Right kidney (tissue), 1 donor: ENCODE measurements around the gene RAG1.

Source experiments
- DNase-seq: peaks from one replicate; pipeline ENCODE4 v3.0.0-alpha.2; 2016

RAG1 gene

GRCh38 chr11:36590513-36590912 lies 22.7 kb downstream of the RAG1 start:
- DNase-seq = no peak

- DNase-seq = no peak
Observed at GRCh38 chr11:36591433-36591832, 23.6 kb downstream of the RAG1 start.

GRCh38 chr11:36594316-36594989 lies 26.6 kb downstream of the RAG1 start, which contains the start of gene IFTAP:
TSS of gene IFTAP (plus strand) at chr11:36594502. CDS start at chr11:36610104, 15,602 bp downstream.
- DNase-seq = peak; percentile 90

- DNase-seq = no peak
Observed at GRCh38 chr11:36596880-36597279, 29.1 kb downstream of the RAG1 start.

- DNase-seq = no peak
Observed at GRCh38 chr11:36598051-36598450, 30.2 kb downstream of the RAG1 start, which contains the start of gene RAG2. TSS of gene RAG2 (minus strand) at chr11:36598236. CDS start at chr11:36594168, 4,068 bp downstream.

GRCh38 chr11:36600180-36600579 lies 32.4 kb downstream of the RAG1 start:
- no peak for DNase-seq

GRCh38 chr11:36601155-36601554 lies 33.3 kb downstream of the RAG1 start:
- DNase-seq = no peak

- no peak for DNase-seq
Observed at GRCh38 chr11:36602135-36602534, 34.3 kb downstream of the RAG1 start.

GRCh38 chr11:36605221-36606216 lies 37.7 kb downstream of the RAG1 start:
- DNase-seq = no peak

GRCh38 chr11:36608491-36609199 lies 40.8 kb downstream of the RAG1 start:
- DNase-seq = no peak

GRCh38 chr11:36609383-36609782 lies 41.6 kb downstream of the RAG1 start:
- no peak for DNase-seq

GRCh38 chr11:36615826-36616225 lies 48.0 kb downstream of the RAG1 start:
- no peak for DNase-seq

GRCh38 chr11:36617543-36618362 lies 49.9 kb downstream of the RAG1 start:
- DNase-seq = no peak

GRCh38 chr11:36618363-36619047 lies 50.7 kb downstream of the RAG1 start:
- DNase-seq = no peak

GRCh38 chr11:36619502-36619901 lies 51.7 kb downstream of the RAG1 start:
- DNase-seq = peak; percentile 37

- DNase-seq = no peak
Observed at GRCh38 chr11:36620246-36620645, 52.4 kb downstream of the RAG1 start.

- DNase-seq = no peak
Observed at GRCh38 chr11:36622431-36623136, 54.8 kb downstream of the RAG1 start.

GRCh38 chr11:36623494-36623893 lies 55.7 kb downstream of the RAG1 start:
- no peak for DNase-seq

GRCh38 chr11:36627006-36627405 lies 59.2 kb downstream of the RAG1 start:
- DNase-seq = no peak

GRCh38 chr11:36627471-36627870 lies 59.7 kb downstream of the RAG1 start:
- DNase-seq = no peak
